IMR-90 (cell line): Measurements from ENCODE around the gene RPS24.

Experiments
- CEBPB ChIP-seq: IDR thresholded peaks from 2 replicates; pipeline ENCODE4 v1.6.1; 2012; ENCODE audit warnings: low read depth, low read length, improper control_type of control experiment
- CHD1 ChIP-seq: IDR thresholded peaks from 2 replicates; pipeline ENCODE4 v1.6.1; 2012; ENCODE audit warnings: low read depth, low read length, improper control_type of control experiment
- MAFK ChIP-seq: IDR thresholded peaks from 2 replicates; pipeline ENCODE4 v1.6.1; 2012; ENCODE audit warnings: low read depth, low read length, improper control_type of control experiment
- RAD21 ChIP-seq: IDR thresholded peaks from 2 replicates; pipeline ENCODE4 v1.6.1; 2012; ENCODE audit warnings: low read length, improper control_type of control experiment

DNA sequence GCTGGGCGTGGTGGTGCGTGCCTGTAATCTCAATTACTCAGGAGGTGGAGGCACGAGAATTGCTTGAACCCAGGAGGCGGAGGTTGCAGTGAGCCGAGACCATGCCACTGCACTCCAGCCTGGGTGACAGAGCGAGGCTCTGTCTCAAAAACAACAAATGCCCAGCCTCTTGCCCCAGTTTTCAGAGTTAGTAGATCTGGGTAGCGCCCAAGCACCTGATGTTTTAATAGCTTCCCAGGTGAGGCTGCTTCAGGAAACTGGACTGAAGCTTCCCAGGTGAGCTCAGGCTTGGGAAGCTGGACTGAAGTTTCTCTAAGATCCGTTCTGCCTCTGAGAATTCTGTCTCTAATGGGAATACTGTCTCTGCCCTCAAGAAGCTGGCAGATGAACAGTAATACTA lies 12.2 kb downstream of the RPS24 start:
- TF ChIP-seq RAD21 = no peak
- TF ChIP-seq CHD1 = no peak
- no peak for TF ChIP-seq CEBPB
- no peak for TF ChIP-seq MAFK
